GM21390 (cell line): ENCODE measurements around the gene PCDH1.

Experiments
- ATAC-seq: cut with Tn5 transposase; IDR thresholded peaks from one replicate; pipeline ENCODE4 v1.9.1; 2021; ENCODE audit not compliant: unreplicated experiment

Gene PCDH1

DNA sequence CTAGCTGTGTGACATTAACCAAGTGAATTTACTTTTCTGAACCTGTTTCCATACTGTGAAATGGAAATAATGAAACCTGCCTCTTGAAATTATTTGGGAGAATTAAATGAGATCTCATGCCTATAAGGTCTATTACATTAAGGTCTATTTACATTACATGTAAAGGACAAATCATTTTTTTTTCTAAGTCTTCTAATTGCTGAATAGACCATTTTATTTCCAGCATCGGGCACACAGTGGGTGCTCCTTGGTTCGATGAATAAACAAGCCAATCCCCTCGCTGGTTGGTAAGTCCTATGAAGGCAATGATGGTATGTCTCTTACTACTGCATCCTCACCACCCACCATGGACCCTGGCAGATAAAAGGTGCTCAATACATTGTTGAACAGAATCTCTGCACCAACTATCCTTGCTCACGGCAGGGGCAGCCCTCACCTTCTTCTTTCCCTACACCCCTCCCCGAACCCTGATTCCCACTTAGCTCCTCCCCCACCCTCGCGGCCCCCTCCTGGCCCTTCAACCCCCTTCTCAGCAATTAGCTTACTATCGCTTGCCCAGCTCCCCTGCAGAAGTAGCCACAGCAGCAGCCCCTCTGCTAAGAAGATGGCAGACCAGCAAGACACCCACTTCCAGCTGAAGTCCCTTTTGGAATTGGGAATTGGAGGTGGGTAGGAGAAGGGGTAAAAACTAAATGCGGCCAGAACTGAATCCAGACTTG is 3.0 kb downstream of the PCDH1 start:
- ATAC-seq = no peak

DNA sequence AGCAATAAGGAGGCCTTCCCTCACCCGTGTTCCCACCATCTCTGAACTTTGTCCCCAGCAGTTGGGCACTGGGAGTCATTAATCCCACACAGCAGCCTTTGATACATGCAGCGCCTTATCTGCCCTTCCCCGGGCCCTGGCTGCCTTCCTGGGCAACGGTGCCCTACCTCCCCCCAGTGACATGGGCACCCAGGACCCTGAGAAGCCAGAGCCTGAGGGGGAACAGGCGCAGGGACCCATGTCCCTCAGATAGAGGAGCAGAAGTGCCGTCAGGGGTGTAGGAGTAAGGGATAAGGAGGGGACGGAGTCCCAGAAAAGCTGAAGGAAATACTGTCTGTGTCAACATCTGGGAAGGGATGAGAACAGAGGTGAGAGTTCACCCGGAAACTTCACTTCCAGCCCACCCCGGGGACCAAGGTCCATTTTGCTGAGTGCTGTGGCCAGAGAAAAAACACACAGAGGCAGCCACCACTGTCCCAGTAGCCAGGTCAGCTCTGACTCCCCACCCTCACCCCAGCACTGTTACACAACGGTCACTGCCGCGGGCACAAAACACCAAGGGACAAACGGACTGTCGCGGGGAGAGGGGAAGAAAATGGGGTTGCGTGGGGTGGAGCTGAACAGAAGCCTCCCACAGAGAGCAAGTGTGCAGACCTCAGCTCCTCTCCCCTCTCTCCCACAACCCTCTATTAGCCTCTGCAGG is 3.8 kb downstream of the PCDH1 start:
- no peak for ATAC-seq

DNA sequence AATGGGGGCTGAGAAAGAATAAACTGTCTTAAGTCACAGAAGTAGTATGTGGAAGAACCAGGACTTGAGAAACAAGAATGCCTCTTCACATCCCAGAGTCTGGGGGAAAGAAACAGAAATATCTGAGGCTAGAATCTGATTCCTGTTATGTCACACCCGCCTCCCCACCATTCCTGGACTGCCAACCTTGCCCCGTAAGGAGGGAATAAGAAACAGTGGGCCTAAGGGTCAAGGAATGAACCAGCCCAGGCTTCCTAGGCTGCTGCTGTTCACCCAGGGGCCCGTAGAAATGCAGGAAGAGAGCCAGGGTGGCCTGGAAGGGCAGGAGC is 4.3 kb downstream of the PCDH1 start:
- ATAC-seq = no peak

DNA sequence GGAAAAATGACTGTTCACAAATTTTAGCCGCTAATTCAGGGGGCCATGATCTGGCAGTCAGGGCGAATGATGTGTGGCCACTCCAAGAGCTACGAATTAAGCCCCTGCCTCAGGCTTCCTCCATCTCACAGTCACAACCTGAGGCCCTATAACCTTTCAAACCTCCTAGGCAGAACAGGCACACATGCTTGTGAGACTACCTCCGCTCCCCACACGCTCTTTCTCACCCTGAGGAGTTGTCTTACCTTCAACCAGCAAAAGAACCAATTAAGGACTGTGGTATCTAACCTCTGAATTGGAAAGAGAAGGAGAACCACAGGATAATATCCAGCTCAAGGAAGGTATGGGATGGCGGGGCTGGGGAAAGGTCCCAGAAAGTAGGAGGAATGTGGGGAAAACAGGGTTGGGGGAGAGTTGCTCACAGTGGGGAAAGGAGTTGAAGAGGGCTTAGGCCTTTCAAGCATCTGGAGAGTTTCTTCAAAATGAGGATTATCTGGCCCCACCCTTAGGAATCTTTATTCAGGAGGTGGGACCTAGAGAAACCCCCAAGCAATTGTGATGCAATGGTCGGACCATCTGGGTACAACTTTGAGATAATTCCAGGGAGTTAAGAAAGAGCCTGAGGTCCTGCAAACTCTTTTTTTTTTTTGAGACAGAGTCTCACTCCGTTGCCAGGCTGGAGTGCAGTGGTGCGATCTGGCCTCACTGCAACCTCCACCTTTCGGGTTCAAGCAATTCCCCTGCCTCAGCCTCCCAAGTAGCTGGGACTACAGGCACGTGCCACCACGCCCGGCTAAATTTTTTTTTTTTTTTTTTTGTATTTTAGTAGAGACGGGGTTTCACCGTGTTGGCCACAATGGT is 5.5 kb downstream of the PCDH1 start:
- no peak for ATAC-seq

DNA sequence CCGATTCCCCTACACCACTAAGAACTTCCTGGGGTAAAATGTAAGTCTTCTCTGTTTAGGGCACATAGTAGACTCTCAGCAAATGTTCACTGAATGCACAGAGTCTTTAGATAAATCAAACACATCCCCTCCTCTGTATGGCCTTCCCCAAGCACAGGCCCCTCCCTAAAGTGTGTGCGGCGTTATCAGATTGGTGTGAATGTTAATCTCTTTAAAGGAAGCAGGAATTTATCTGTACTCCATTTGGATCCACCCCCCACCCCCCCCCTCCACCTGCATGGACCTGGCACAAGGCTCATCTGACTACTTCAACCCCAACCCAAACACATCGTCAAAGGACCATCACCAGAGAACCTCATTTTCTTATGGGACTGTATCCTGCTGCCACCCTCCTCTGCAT is 6.3 kb downstream of the PCDH1 start:
- no peak for ATAC-seq

DNA sequence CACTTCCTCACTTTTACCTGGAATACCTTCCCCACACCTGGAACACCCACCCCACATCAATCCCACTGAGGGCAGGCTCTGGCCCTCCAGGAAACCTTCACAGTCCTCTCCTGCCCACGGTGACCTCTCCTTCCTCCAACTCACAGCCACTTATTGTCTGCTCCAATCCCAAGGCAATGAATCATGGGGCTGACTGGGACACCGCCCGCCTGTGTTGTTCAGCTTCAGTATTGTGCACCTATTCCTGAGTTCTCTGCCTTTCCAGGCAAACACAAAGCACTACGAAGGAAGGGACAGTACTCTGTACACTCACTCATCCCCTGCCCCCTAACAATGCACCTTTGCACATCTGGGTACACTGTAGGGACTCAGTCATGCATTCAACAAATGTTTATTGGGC is 7.3 kb downstream of the PCDH1 start:
- ATAC-seq = no peak

DNA sequence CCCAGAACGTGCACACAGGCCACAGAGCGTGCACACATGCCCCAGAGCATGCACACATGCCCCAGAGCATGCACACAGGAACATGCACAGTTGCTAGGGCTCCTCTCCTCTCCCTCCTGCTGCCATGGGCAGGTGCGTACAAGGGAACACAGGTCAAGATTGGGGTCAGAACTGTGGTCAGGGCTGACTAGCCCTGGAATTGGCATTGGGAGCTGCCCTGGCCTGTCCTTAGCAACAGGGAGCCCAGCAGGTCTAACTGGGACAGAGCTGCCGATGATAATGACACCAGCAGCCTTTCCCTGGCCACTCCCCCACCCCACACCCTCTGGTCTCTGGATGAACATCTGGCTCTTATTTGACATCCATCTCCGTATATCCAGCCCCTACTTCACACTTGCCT is 8.0 kb downstream of the PCDH1 start:
- ATAC-seq = no peak

DNA sequence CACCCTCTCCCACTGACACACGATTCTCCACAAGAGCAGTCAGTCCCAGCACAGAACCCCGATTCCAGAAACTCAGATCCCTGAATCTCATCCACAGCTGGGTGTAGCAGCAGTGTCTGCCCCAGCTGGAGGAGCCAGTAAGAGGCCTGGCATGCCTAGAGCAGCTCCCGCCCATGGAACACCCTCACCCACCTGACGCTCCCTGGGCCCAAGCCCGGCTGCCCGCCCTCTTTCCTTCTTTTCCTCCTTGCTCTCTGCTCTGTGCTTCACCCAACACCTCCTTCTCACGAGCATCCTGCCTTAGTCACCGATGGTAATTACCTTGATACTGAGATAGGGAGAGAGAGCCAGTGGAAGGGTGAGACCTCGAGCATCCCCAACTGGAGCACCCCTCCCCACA is 8.7 kb downstream of the PCDH1 start:
- ATAC-seq = no peak

DNA sequence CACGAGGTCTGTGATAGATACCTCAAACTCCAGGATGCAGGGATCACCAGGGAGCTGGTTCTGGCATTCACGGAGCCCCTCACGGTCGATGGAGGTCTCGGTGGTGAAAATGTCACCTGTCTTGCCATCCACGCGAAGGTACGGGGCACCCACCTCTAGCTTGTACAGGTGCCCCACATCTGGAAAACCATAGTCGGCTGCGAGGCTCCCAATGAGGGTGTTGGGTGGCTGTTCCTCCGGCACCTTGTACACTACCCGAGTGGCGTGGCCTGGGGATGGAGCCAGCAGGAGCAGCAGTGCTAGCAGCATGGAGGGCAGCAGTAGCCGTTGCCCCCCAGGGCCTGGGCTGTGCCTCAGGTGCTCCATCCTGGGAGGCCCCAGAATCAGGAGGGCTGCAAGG is 9.2 kb downstream of the PCDH1 start:
- no peak for ATAC-seq

DNA sequence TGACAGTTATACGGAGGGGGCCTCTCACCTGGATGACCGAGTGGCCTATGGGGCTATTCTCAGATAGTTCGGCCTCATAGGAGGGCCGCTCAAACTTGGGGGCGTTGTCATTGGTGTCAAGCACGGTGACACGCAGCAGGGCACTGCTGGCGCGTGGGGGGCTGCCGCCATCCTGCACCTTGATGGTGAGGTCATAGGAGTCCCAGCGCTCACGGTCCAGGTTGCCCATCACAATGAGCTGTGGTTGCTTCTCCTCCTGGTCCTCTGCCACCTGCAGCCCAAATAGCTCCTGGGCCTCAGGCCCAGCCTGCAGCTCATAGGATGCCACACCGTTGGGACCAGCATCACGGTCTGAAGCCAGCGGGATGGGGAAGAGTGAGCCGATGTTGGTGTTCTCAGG is 9.7 kb downstream of the PCDH1 start:
- no peak for ATAC-seq

DNA sequence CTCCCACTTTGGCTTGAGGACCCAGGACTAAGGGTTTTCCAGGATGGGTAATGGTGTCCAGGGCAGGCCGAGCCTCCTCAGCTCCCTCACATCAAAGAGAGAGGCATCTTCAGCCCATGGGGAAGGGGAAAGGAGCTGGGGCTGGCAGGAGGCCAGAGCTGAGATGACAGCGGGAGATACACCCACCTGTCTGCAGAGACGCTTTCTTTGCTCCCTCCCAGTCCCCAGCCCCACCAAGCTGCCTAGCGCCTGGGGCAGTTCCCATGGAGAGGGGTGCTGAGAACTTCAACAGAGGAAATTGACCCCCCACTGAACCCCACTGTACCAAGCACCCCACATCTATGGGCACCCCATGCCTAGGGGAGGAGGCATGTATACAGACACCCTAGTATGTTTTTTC is 10.6 kb downstream of the PCDH1 start:
- no peak for ATAC-seq

DNA sequence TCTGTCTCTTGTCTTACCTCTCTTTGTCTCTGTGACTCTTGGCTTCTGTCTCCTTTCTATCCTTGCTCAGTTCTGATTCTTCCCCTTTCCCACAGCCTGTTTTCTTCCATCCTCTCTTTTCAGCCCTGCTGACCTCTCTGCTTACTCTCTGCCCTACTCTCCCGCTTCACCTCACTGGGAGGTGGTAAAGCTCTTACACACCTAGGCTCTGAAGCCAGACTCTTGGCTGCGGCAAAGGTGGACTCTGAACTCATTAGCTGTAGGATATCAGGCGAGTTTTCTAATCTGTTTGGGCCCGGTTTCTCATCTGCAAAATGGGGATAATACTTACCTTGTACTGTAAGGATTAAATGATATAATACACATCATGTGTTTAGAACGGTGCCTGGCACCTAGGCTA is 11.1 kb downstream of the PCDH1 start:
- no peak for ATAC-seq

DNA sequence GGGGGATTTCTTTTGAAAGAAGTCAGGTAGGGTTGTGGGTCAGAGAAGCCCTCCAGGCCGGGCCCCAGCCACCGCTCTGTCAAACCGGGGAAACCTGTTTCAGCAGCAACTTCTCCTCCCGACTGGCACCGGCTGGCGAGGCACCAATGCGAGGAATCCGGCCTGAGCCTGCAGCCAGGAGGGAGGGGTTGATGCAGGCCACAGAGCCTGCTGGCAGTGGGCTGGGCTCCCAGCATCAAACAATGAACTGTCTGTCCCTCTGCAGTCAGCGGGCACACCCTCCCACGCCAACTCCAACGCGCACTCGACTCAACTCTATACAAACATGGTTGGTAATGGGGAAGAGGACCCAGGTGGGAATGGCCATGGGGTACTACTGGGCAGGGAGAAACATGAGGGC is 12.1 kb downstream of the PCDH1 start:
- no peak for ATAC-seq

DNA sequence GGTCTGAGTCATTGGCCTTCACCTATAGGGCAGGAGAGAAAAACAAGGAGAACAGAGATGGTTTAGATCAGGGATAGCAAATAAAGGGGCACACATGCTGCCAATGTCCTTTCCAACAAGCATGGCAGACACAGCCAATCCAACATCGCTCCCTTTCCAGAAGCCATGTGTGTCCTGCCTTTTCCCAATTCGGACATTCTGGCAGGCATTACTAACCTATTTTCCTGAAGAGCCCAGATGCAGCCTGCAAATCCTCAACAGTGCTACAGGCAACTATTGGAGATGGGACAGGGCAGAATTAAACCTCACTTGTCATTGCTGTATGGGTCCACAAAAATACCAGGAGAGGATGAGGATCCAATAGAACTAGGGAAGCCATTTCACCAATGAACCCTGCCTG is 12.8 kb downstream of the PCDH1 start:
- ATAC-seq = no peak

DNA sequence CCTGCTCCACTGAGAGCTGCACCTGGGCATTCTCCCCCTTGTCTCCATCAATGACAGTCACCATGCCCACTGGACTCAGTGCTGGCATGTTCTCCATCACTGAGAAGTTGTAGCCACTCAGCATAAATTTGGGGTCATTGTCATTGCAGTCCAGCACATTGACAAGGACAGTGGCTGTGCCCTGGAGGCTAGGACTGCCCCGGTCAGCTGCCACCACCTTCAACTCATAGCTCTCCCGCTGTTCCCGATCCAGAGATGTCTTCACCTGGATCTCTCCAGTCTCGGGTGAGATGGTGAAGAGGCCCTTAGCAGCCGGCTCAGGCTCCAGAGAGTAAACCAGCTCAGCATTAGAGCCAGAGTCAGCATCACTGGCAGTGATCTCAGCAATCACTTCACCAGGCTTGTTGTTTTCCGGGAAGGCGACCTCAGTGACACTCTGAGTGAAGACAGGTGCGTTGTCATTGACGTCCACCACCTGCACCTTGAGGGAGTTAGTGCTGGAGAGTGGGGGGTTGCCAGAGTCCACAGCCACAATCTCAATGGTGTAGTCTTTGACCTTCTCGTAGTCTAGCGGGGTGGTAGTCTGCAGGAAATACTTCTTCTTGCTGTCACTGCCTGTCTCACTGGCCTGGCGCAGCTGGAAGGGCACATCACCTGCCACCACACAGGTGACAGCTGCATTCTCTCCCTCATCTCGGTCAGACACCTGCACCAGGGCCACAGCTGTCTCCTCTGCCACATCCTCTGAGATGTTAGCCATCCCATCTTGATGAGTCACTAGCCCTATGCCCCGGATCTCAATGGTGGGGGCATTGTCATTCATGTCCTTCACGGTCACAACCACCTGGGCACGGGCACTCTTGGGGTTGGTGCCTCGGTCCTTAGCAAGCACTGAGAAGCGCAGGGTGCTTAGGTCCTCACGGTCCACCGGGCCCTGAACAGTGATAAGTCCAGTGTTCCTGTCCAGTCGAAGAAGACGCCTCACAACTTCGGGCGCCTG is 13.5 kb downstream of the PCDH1 start:
- no peak for ATAC-seq

DNA sequence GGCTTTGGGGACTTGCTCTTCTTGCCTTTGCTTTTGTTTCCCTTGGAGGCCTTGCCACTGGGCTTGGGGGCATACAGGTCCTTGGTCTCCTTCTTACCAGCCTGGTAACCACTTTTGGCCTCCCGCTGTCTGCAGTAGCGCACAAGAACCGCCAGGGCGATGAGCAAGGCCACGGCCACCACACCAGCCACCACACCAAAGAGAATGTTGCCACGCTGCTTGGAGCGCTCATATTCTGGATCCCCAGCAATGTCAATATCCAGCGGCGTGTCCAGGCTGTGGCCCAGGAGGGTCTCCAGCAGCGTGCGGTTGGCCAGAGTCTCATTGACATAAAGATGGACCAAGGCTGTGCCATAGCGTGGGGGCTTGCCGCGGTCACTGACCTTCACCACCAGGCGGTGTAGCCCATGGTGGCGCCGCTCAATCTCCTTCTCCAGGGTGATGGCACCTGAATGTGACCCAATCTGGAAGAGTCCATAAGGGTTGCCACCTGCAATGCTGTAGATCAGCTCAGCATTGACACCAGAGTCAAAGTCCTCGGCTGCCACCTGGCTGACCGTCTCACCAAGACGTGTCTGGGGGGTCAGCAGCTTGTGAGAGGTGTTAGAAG is 14.5 kb downstream of the PCDH1 start:
- ATAC-seq = no peak

DNA sequence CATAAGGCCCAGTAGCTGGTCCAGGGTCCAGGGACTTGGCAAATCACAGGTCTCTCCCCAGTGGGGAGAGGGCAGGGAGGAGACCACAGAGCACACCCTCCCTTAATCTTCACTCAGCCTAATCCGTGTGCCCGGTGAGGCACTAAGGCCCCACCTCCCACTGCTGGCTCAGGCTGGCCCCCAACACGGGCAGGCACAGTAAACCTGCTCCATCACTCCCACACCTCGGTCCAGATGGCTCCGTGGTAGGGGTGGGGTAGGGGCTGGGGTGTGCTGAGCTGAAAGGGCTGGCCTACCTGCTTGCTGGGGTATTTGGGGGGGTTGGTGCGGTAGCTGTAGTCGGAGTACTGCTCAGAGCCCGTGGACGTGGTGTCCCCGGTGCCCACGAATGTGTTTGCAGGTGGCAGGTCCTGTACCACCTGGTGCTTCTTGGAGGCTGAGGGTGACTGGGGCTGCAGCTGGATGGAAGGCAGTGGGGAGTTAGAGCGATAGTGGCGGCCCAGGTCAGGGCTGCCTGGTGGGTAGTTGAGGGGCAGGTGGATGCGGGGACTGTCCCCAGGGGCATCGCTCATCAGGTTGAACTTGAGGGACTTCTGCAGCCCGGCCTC is 15.2 kb downstream of the PCDH1 start:
- no peak for ATAC-seq

DNA sequence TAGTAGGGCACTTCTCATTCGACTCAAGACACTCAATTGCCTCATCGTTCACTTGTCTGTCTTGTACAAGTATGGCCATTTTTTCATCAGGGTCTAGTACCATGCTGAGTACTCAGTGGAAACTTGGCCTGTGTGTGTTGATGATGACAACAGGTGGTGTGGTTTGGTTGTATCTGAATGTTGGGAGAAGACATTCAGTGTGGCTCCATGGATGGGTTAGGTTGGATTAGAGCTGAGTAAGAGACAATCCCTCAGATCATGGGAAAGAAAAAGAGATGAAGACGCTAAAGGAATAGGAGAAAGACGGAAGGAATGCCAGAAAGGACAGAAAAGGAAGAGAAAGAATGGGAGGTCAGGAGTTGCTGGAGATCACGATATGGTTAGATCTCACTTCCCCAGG is 17.0 kb downstream of the PCDH1 start:
- ATAC-seq = no peak

DNA sequence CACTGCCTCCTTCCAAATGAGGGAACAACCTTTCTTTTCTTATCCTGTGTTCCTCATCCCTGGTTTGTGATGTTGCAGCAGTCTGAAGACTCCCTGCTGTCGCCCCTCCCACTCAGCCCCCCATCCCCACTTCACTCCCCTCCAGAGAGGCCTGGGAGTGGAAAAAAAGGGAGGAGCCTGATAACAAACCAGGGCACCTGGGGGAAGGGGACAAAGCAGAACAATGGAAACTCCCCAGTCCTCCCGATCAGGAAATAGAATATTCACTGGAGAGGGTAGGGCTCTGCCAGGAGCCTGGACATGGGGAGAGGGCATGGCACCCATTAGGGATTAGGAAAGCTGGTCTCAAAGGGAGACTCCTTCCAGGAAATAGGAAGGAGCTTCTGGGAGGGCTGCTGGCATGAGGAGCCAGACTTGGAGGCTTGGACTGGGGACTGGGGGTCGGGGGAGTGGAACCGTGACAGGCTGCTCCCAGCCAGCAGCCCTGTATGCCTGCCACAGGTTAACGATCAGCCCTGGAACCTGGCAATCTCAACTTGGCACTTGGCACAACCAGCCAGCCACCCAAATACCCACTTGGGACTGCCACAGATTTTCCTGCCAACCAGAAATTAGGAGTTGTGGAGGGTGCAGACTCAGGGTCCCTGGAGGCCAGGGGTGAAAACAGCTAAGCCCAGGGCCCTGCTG is 20.0 kb downstream of the PCDH1 start:
- ATAC-seq = no peak

DNA sequence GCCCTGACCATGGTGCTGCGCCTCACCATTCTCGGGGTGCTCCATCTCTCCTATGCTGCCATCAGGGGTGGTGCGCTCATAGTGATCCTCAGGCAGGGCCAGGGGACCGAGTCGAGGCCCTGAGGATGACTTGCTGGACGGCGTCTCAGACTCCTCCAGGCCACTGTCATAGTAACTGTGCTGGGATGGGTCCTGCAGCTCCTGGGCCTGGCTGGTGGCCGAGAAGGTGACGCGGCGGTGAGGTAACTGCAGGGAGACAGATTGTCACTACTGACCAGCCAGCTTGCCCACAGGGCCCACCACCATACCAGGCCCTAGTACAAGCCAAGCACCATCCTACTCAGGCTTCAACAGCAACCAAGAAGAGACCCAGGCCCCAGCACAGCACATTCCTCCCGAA is 21.0 kb downstream of the PCDH1 start:
- no peak for ATAC-seq
